IMR-90 (cell line): ENCODE data around the gene PTRH2. TPM values are rescaled to one million over a fixed set of nuclear protein-coding genes. Genes with fewer than 3 reads are reported as not detected.

Experiments
- ATAC-seq: fragments of 200-7000 bp; cut with Tn5 transposase; 2 replicates; pipeline ENCODE4 v1.9.1; 2020; ENCODE audit warnings: low read depth, mild to moderate bottlenecking, moderate library complexity
- BruUV-seq: library from RNA; stranded (reverse); fragments of 400-500 nt; replicated peaks from 2 replicates; lab custom pipeline; 2021; lab: Mats Ljungman, UMichigan
- CTCF ChIA-PET: fragments of 300-600 bp; formaldehyde crosslinking; extraction: SDS; loops from one replicate; lab custom pipeline; 2021; ENCODE audit warnings: antibody characterized with exemption; lab: Yijun Ruan, JAX
- POLR2A ChIA-PET: fragments of 300-600 bp; sonication (Branson Sonifier 250); formaldehyde crosslinking; loops from one replicate; lab custom pipeline; 2022; ENCODE audit warnings: antibody characterized with exemption; ENCODE audit not compliant: unreplicated experiment; lab: Charles Lee
- DNase-seq: peaks from one replicate; pipeline ENCODE4 v3.0.0; 2013
- H2AFZ ChIP-seq: replicated peaks from 2 replicates; pipeline ENCODE3; 2013; ENCODE audit warnings: low read length, mild to moderate bottlenecking; ENCODE audit not compliant: poor library complexity
- H2AK5ac ChIP-seq: 2 replicates; pipeline ENCODE4 v1.6.1; 2013; ENCODE audit warnings: low read depth, low read length, inconsistent platforms
- H2AK9ac ChIP-seq: replicated peaks from 2 replicates; pipeline ENCODE3; 2013; ENCODE audit warnings: mild to moderate bottlenecking, low read depth, low read length, moderate library complexity; ENCODE audit not compliant: poor library complexity
- H2BK120ac ChIP-seq: 2 replicates; pipeline ENCODE4 v1.6.1; 2013; ENCODE audit warnings: low read depth, low read length, inconsistent platforms
- H2BK15ac ChIP-seq: 3 replicates; pipeline ENCODE4 v1.6.1; 2013; ENCODE audit warnings: low read depth, low read length, inconsistent platforms
- H2BK20ac ChIP-seq: 2 replicates; pipeline ENCODE4 v1.6.1; 2013; ENCODE audit warnings: low read depth, mild to moderate bottlenecking, inconsistent platforms, low read length, moderate library complexity
- H2BK5ac ChIP-seq: 2 replicates; pipeline ENCODE4 v1.6.1; 2013; ENCODE audit warnings: mild to moderate bottlenecking, low read depth, low read length, inconsistent platforms; ENCODE audit not compliant: poor library complexity, severe bottlenecking
- H3K14ac ChIP-seq: replicated peaks from 2 replicates; pipeline ENCODE4 v1.6.1; 2013; ENCODE audit warnings: low read depth, low read length, inconsistent platforms
- H3K18ac ChIP-seq: 2 replicates; pipeline ENCODE4 v1.6.1; 2013; ENCODE audit warnings: low read depth, low read length, control low read depth
- H3K23ac ChIP-seq: 2 replicates; pipeline ENCODE4 v1.6.1; 2013; ENCODE audit warnings: low read depth, low read length, inconsistent platforms
- H3K27ac ChIP-seq: 2 replicates; pipeline ENCODE4 v1.5.1; 2013; ENCODE audit warnings: mild to moderate bottlenecking, control low read depth, low read length; ENCODE audit not compliant: insufficient read depth
- H3K27me3 ChIP-seq: 2 replicates; pipeline ENCODE4 v1.6.1; 2013; ENCODE audit warnings: low read length; ENCODE audit not compliant: control insufficient read depth, insufficient read depth
- H3K36me3 ChIP-seq: 2 replicates; pipeline ENCODE4 v1.6.1; 2013; ENCODE audit warnings: low read length, mixed read lengths; ENCODE audit not compliant: control insufficient read depth, insufficient read depth
- H3K4ac ChIP-seq: 2 replicates; pipeline ENCODE4 v1.6.1; 2013; ENCODE audit warnings: low read depth, low read length, inconsistent platforms
- H3K4me1 ChIP-seq: 2 replicates; pipeline ENCODE4 v1.6.1; 2013; ENCODE audit warnings: low read length, mixed read lengths; ENCODE audit not compliant: control insufficient read depth, insufficient read depth
- H3K4me2 ChIP-seq: 2 replicates; pipeline ENCODE4 v1.6.1; 2013; ENCODE audit warnings: low read depth, mild to moderate bottlenecking, control low read depth, low read length, moderate library complexity
- H3K4me3 ChIP-seq: 2 replicates; pipeline ENCODE4 v1.5.1; 2013; ENCODE audit warnings: low read depth, mild to moderate bottlenecking, control low read depth, low read length, moderate library complexity; ENCODE audit not compliant: insufficient read depth
- H3K56ac ChIP-seq: 2 replicates; pipeline ENCODE4 v1.6.1; 2013; ENCODE audit warnings: low read length, inconsistent platforms; ENCODE audit not compliant: insufficient read depth; ENCODE audit errors: extremely low read depth
- H3K79me1 ChIP-seq, 2 experiments: 2 replicates each; pipeline ENCODE4 v1.6.1; 2013; ENCODE audit warnings: low read length in 2 of 2, inconsistent platforms in 1 of 2, low read depth in 1 of 2
- H3K9ac ChIP-seq: 2 replicates; pipeline ENCODE4 v1.6.1; 2013; ENCODE audit warnings: low read depth, low read length, control low read depth
- H3K9me1 ChIP-seq: 2 replicates; pipeline ENCODE4 v1.6.1; 2013; ENCODE audit warnings: low read length, inconsistent platforms; ENCODE audit not compliant: insufficient read depth
- H3K9me3 ChIP-seq: 2 replicates; pipeline ENCODE4 v1.6.1; 2013; ENCODE audit warnings: low read length; ENCODE audit not compliant: control insufficient read depth, insufficient read depth
- H4K20me1 ChIP-seq: 2 replicates; pipeline ENCODE4 v1.6.1; 2013; ENCODE audit warnings: low read length, inconsistent platforms; ENCODE audit not compliant: insufficient read depth
- H4K5ac ChIP-seq: 2 replicates; pipeline ENCODE4 v1.6.1; 2013; ENCODE audit warnings: mild to moderate bottlenecking, low read depth, low read length, control low read depth
- H4K8ac ChIP-seq, 2 experiments: 2 replicates each; pipeline ENCODE4 v1.6.1; 2013; ENCODE audit warnings: low read depth in 2 of 2, low read length in 2 of 2, control low read depth in 1 of 2, inconsistent platforms in 1 of 2
- H4K91ac ChIP-seq: 2 replicates; pipeline ENCODE4 v1.6.1; 2013; ENCODE audit warnings: low read depth, low read length, inconsistent platforms; ENCODE audit not compliant: insufficient read depth
- BHLHE40 ChIP-seq: fragments of 150-350 bp; IDR thresholded peaks from 2 replicates; pipeline ENCODE4 v1.6.1; 2016; ENCODE audit warnings: mild to moderate bottlenecking, low read depth, low read length
- CEBPB ChIP-seq: IDR thresholded peaks from 2 replicates; pipeline ENCODE4 v1.6.1; 2012; ENCODE audit warnings: low read depth, low read length, improper control_type of control experiment
- CHD1 ChIP-seq: IDR thresholded peaks from 2 replicates; pipeline ENCODE4 v1.6.1; 2012; ENCODE audit warnings: low read depth, low read length, improper control_type of control experiment
- FOS ChIP-seq: fragments of 150-350 bp; IDR thresholded peaks from 2 replicates; pipeline ENCODE4 v1.6.1; 2016; ENCODE audit warnings: low read depth, low read length
- NFE2L2 ChIP-seq: fragments of 150-350 bp; IDR thresholded peaks from 2 replicates; pipeline ENCODE4 v1.6.1; 2016; ENCODE audit warnings: low read depth, mild to moderate bottlenecking, low read length
- POLR2A ChIP-seq: IDR thresholded peaks from 2 replicates; pipeline ENCODE4 v1.6.1; 2012; ENCODE audit warnings: mild to moderate bottlenecking, low read depth, low read length
- RAD21 ChIP-seq: IDR thresholded peaks from 2 replicates; pipeline ENCODE4 v1.6.1; 2012; ENCODE audit warnings: low read length, improper control_type of control experiment
- RCOR1 ChIP-seq: IDR thresholded peaks from 2 replicates; pipeline ENCODE4 v1.6.1; 2012; ENCODE audit warnings: mild to moderate bottlenecking, low read length, improper control_type of control experiment; ENCODE audit not compliant: insufficient replicate concordance
- RFX5 ChIP-seq: IDR thresholded peaks from 2 replicates; pipeline ENCODE4 v1.8.0; 2012; ENCODE audit warnings: low read depth, mild to moderate bottlenecking, low read length, moderate library complexity
- SMC3 ChIP-seq: fragments of 150-350 bp; IDR thresholded peaks from 2 replicates; pipeline ENCODE4 v1.6.1; 2016; ENCODE audit warnings: low read depth, mild to moderate bottlenecking, antibody characterized with exemption, low read length, moderate library complexity
- WGBS, 2 experiments: methylation state at CpG; one replicate each; pipeline versions ENCODE4 v1.1.5 to v1.1.7; 2013; ENCODE audit warnings: missing lambda C conversion rate in 2 of 2; ENCODE audit not compliant: insufficient read length in 1 of 2; ENCODE audit errors: extremely low coverage in 2 of 2; 5-methylcytosine and 5-hydroxymethylcytosine counted together
- dilution Hi-C: fragments of 300-500 bp; cut with HindIII; formaldehyde crosslinking; loops from one replicate; pipeline ENCODE4 v1.14.3; 2018; ENCODE audit warnings: low sequenced_read_pairs; ENCODE audit not compliant: unreplicated experiment
- in situ Hi-C: fragments of 300-500 bp; cut with MboI; formaldehyde crosslinking; loops from 3 replicates; pipeline ENCODE4 v1.14.3; 2019; ENCODE audit warnings: low sequenced_read_pairs, inconsistent platforms, mixed read lengths
- intact Hi-C: fragments of 100-400 bp; cut with micrococcal nuclease; formaldehyde crosslinking; loops from 2 replicates; pipeline ENCODE4 v1.10.0; 2022
- polyA plus RNA-seq, 3 experiments: library from polyadenylated mRNA; depleted of rRNA; stranded (reverse); fragments of >200 nt; gene quantifications; 2 replicates each; pipeline ENCODE4 v1.2.3, GENCODE V29; 2012; ENCODE audit warnings: low replicate concordance in 1 of 3
- total RNA-seq: library from RNA; depleted of rRNA; stranded (reverse); fragments of >200 nt; gene quantifications from 2 replicates; pipeline ENCODE4 v1.2.3, GENCODE V29; 2012
- TF ChIP-seq, protein P1 (sequence below): fragments of 150-350 bp; IDR thresholded peaks from 2 replicates; pipeline ENCODE4 v1.6.1; 2016; ENCODE audit warnings: low read depth, mild to moderate bottlenecking, low read length, moderate library complexity, borderline replicate concordance
- TF ChIP-seq, protein P2 (sequence below): conservative IDR thresholded peaks from 2 replicates; pipeline ENCODE4 v1.5.1; 2012; ENCODE audit warnings: mild to moderate bottlenecking, low read depth, low read length, improper control_type of control experiment
- TF ChIP-seq, protein P3 (sequence below): fragments of 150-350 bp; IDR thresholded peaks from 2 replicates; pipeline ENCODE4 v1.6.1; 2017; ENCODE audit warnings: mild to moderate bottlenecking, antibody characterized with exemption, low read length, low read depth

Gene PTRH2
- total and polyA plus RNA-seq, 2 of the 4 experiments (the other 2 are of a cell fraction), result 24.9 to 49.7 TPM

DNA sequence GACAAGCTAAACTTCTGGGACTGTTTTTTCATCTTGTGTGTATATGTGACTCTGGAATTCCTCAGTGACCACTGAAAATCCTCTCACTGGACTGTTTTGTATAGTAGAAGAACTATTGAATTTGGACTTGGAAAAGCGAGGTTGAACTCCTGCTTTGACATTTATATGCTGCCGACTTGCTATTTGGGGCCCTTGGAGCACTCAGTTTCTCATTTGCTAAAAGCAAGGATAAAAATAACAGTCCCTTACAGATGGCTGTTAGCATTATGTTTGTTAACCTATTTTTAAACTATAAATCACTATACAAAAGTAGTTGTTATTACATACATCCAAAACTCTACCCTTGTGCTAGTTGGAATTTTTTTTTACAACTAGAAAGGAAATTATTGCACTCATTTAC lies 9.2 kb upstream of the PTRH2 start:
- Histone ChIP-seq H2BK15ac (no peak overlapping the region), H3K4ac (no peak overlapping the region), H2BK5ac (no peak overlapping the region), H4K5ac (no peak overlapping the region), H3K14ac (no peak overlapping the region), H3K9ac (no peak overlapping the region), H3K4me1 (no peaks in the 10 kb centered on the region), H3K27ac (no peak overlapping the region), H3K9me3 (no peaks in the 10 kb centered on the region), H4K8ac (no peak overlapping the region), H2AK9ac (no peak overlapping the region), H2AFZ (no peak overlapping the region), H3K23ac (no peak overlapping the region), H4K91ac (no peak overlapping the region), H3K18ac (no peak overlapping the region), H3K27me3 (no peaks in the 10 kb centered on the region), H2BK20ac (no peak overlapping the region), H3K56ac (no peak overlapping the region), H3K4me2 (no peak overlapping the region), H3K36me3 (no peaks in the 10 kb centered on the region; the same call in 1 of the 2 replicates), H4K20me1 (peaks cover 23% of the 10 kb centered on the region), H3K79me1 (peaks cover 12 to 53% of the 10 kb centered on the region in 2 experiments), H3K4me3 (no peak overlapping the region), H3K9me1 (peaks cover 7% of the 10 kb centered on the region), H2BK120ac (no peak overlapping the region), H2AK5ac (no peak overlapping the region)
- intact Hi-C loops (no loop called here), dilution Hi-C loops (no loop called here), in situ Hi-C loops (no loop called here)
- ChIA-PET POLR2A (no interaction called here), CTCF (interaction anchor here (0.5 kb wide), 1 partner anchor 1171 kb away, joined by 6 read pairs; no protein-coding TSS in a partner anchor)
- BruUV-seq, result no TSS peak
- TF ChIP-seq BHLHE40 (no peak), RFX5 (no peak), SMC3 (no peak), CEBPB (no peak), FOS (no peak), CHD1 (no peak), RAD21 (no peak), RCOR1 (no peak), NFE2L2 (no peak), POLR2A (no peak)
- TF ChIP-seq, protein P1, sequence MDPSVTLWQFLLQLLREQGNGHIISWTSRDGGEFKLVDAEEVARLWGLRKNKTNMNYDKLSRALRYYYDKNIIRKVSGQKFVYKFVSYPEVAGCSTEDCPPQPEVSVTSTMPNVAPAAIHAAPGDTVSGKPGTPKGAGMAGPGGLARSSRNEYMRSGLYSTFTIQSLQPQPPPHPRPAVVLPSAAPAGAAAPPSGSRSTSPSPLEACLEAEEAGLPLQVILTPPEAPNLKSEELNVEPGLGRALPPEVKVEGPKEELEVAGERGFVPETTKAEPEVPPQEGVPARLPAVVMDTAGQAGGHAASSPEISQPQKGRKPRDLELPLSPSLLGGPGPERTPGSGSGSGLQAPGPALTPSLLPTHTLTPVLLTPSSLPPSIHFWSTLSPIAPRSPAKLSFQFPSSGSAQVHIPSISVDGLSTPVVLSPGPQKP, result no peak
- TF ChIP-seq, protein P2, sequence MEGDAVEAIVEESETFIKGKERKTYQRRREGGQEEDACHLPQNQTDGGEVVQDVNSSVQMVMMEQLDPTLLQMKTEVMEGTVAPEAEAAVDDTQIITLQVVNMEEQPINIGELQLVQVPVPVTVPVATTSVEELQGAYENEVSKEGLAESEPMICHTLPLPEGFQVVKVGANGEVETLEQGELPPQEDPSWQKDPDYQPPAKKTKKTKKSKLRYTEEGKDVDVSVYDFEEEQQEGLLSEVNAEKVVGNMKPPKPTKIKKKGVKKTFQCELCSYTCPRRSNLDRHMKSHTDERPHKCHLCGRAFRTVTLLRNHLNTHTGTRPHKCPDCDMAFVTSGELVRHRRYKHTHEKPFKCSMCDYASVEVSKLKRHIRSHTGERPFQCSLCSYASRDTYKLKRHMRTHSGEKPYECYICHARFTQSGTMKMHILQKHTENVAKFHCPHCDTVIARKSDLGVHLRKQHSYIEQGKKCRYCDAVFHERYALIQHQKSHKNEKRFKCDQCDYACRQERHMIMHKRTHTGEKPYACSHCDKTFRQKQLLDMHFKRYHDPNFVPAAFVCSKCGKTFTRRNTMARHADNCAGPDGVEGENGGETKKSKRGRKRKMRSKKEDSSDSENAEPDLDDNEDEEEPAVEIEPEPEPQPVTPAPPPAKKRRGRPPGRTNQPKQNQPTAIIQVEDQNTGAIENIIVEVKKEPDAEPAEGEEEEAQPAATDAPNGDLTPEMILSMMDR, result no peak
- TF ChIP-seq, protein P3, sequence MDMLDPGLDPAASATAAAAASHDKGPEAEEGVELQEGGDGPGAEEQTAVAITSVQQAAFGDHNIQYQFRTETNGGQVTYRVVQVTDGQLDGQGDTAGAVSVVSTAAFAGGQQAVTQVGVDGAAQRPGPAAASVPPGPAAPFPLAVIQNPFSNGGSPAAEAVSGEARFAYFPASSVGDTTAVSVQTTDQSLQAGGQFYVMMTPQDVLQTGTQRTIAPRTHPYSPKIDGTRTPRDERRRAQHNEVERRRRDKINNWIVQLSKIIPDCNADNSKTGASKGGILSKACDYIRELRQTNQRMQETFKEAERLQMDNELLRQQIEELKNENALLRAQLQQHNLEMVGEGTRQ, result no peak
- ATAC-seq, result no peak; the same call in 1 of the 2 replicates
- DNase-seq, result no peak
- no CpG with 5 or more reads among the region's 2 CpGs for WGBS, 2 experiments
